ENCODE data around the gene IL12RB1. TPM values are rescaled to one million over a fixed set of nuclear protein-coding genes. Genes with fewer than 3 reads are reported as not detected.
A peak's percentile ranks its signal among the peaks of the same experiment; 100 is the strongest.

IL12RB1 gene
- total and polyA plus RNA-seq, 8 donors = 0.33 to 5.4 (median 0.55) TPM

DNA sequence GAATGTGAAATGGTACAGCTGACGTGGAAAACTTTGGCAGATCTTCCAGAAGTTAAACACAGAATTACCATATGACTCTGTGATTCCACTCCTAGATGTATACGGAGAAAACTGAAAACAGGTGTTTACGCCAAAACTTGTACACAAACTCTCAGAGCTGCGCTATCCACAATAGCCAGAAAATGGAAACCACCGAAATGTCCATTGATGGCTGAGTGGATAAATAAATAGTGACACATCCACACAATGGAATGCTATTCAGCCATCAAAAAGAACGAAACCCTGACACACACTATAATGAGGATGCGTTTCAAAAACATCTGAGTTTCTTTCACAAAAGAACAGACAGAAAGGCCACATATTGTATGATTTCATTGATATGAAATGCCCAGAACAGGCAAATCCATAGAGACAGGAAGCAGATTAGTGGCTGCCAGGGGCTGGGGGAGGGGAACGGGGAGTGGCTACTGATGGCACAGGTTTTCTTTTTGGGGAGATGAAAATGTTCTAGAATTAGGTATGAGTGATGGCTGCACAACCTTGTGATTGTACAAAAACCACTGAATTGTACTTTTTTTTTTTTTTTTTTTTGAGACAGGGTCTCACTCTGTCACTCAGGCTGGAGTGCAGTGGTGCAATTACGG lies 33.0 kb downstream of the IL12RB1 start:
- TF ChIP-seq, protein P1, sequence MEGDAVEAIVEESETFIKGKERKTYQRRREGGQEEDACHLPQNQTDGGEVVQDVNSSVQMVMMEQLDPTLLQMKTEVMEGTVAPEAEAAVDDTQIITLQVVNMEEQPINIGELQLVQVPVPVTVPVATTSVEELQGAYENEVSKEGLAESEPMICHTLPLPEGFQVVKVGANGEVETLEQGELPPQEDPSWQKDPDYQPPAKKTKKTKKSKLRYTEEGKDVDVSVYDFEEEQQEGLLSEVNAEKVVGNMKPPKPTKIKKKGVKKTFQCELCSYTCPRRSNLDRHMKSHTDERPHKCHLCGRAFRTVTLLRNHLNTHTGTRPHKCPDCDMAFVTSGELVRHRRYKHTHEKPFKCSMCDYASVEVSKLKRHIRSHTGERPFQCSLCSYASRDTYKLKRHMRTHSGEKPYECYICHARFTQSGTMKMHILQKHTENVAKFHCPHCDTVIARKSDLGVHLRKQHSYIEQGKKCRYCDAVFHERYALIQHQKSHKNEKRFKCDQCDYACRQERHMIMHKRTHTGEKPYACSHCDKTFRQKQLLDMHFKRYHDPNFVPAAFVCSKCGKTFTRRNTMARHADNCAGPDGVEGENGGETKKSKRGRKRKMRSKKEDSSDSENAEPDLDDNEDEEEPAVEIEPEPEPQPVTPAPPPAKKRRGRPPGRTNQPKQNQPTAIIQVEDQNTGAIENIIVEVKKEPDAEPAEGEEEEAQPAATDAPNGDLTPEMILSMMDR (IDR thresholded peaks at IDR 0.05) = no peak
- ATAC-seq = no peak
- peak in 1 of 4 donors; percentile 13 for DNase-seq
- Histone ChIP-seq H3K36me3 (no peaks in the 10 kb centered on the region), H3K4me3 (no peak overlapping the region), H3K9me3 (no peaks in the 10 kb centered on the region), H3K4me1 (peaks cover 10 to 47% of the 10 kb centered on the region in 2 donors), H3K27me3 (peaks cover 0 to 21% of the 10 kb centered on the region in 2 donors), H3K27ac (no peak overlapping the region)
- intact Hi-C loops (cut with DNase I) = loop anchor here in 1 of 2 donors (10.0 kb wide), 1 partner anchor 109 kb away; no protein-coding TSS in a partner anchor

DNA sequence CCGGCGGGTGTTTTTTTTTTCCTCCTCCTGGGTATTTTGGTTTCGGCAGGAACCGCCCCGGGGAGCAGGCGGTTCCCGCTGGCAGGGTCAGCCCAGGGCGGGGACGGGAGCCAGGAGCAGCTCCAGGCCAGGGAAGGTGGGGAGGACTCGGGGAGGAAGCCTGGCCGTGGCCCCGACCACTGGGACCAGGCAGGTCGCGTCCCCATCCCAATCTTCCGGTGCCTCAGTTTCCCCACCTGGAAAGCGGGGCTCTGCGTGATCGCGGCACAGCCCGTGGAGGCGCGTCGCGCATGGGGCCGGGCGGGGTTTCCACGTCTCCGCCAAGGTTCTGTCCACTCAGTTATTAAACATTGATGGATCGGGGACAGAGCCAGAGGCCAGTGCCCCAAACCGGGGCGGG lies 34.8 kb downstream of the IL12RB1 start:
- no peaks in the 10 kb centered on the region for H3K36me3 ChIP-seq
- no peak overlapping the region for H3K4me3 ChIP-seq
- peaks cover 0 to 31% of the 10 kb centered on the region in 2 donors for H3K4me1 ChIP-seq
- peaks cover 0 to 21% of the 10 kb centered on the region in 2 donors for H3K27me3 ChIP-seq
- DNase-seq = no peak
- peak overlapping the region in 1 of 2 donors; percentile 7 for H3K27ac ChIP-seq
- TF ChIP-seq, protein P1 (IDR thresholded peaks at IDR 0.05) = no peak
- intact Hi-C loops (cut with DNase I) = loop anchor here in 1 of 2 donors (10.0 kb wide), 1 partner anchor 107 kb away; no protein-coding TSS in a partner anchor
- peak; percentile 23 for ATAC-seq
- no peaks in the 10 kb centered on the region for H3K9me3 ChIP-seq

DNA sequence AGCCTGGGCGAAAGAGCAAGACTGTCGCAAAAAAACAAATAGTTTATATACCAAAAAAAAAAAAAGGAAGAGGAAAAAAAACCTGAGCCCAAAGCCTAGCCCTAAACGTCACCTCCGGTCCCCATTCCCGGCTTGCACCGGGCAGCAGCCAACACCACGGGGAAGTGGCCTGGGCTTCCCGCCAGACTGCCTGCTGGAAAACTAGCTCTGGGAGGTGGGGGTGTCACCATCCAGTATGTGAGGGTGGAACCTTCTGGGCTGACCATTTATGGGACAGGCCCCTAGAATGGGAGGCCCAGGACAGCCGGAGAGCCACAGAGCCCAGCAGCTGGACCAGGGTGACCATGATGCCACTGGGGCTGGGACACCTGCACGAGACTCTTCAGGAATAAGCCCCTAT lies 37.3 kb downstream of the IL12RB1 start:
- peaks cover 0 to 21% of the 10 kb centered on the region in 2 donors for H3K27me3 ChIP-seq
- no peaks in the 10 kb centered on the region for H3K9me3 ChIP-seq
- ATAC-seq = peak; percentile 77
- peak; percentile 45 to 90 (median 78) for DNase-seq
- no peak overlapping the region for H3K4me3 ChIP-seq
- intact Hi-C loops (cut with DNase I) = no loop called here
- TF ChIP-seq, protein P1 (IDR thresholded peaks at IDR 0.05) = no peak
- peaks cover 7 to 49% of the 10 kb centered on the region in 2 donors for H3K4me1 ChIP-seq
- peak overlapping the region; percentile 60 to 81 for H3K27ac ChIP-seq
- H3K36me3 ChIP-seq = no peaks in the 10 kb centered on the region

DNA sequence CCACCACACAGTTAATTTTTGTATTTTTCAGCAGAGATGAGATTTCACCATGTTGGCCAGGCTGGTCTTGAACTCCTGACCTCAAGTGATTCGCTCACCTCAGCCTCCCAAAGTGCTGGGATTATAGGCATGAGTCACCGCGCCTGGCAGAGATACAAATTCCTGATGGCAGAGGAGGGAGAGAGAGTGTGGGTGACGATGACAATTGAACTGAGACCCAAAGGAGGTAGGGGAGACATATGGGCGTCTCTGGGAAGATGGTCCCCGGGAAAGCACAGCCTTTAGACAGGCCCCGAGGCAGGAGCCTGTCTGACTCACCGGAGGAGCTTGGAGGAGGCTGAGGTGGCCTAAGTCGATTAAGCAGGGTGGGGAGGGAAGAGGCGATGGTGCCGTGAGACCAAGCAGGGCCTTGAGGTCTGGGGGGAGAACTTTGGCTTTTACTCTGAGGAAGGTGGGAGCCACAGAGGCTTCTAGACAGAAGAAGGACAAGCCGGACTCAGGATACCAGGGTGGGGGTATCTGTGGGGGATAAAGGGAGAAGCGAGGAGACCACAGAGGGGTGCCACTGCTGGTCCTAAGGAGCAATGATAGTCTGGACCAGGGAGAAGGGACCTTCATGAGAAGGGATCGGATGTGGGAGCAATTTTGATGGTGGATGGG lies 40.5 kb downstream of the IL12RB1 start:
- Histone ChIP-seq H3K9me3 (no peaks in the 10 kb centered on the region), H3K36me3 (no peaks in the 10 kb centered on the region), H3K4me3 (no peak overlapping the region), H3K27me3 (peaks cover 0 to 4% of the 10 kb centered on the region in 2 donors), H3K4me1 (peaks cover 8 to 47% of the 10 kb centered on the region in 2 donors), H3K27ac (peak overlapping the region in 1 of 2 donors; percentile 72)
- no peak for DNase-seq
- TF ChIP-seq, protein P1 (IDR thresholded peaks at IDR 0.05) = no peak
- intact Hi-C loops (cut with DNase I) = no loop called here
- ATAC-seq = no peak

Measured in left lung (tissue), 10 donors.